ENCODE results near the gene PSMB4.

- TF ChIP-seq CTCF (conservative IDR thresholded peaks at IDR 0.05; ENCODE audit: low read length) (no peak), EZH2phosphoT487 (IDR thresholded peaks at IDR 0.05; ENCODE audit: borderline replicate concordance) (no peak)
Observed at GRCh38 chr1:151368393-151369301, 30.7 kb upstream of the PSMB4 start.
